Neural crest cell (in vitro differentiated cells): ENCODE results near the gene CHML. TPM values are rescaled to one million over a fixed set of nuclear protein-coding genes. Genes with fewer than 3 reads are reported as not detected.

Experiments used
- DNase-seq: peaks from one replicate; pipeline ENCODE4 v3.0.0; 2021; ENCODE audit warnings: low read depth, mixed read lengths, low spot score
- H3K27ac Mint-ChIP-seq: one replicate; pipeline ENCODE4 v1.8.0; 2021; ENCODE audit warnings: mild to moderate bottlenecking, mixed read lengths; ENCODE audit not compliant: unreplicated experiment
- H3K27me3 Mint-ChIP-seq: 2 replicates; pipeline ENCODE4 v1.8.0; 2021; ENCODE audit warnings: low read depth, mild to moderate bottlenecking, mixed read lengths
- H3K36me3 Mint-ChIP-seq: 2 replicates; pipeline ENCODE4 v1.8.0; 2021; ENCODE audit warnings: low read depth, mild to moderate bottlenecking, mixed read lengths
- H3K4me1 Mint-ChIP-seq: 2 replicates; pipeline ENCODE4 v1.8.0; 2021; ENCODE audit warnings: mixed read lengths
- H3K4me3 Mint-ChIP-seq: one replicate; pipeline ENCODE4 v1.8.0; 2021; ENCODE audit warnings: mild to moderate bottlenecking, mixed read lengths
- H3K9me3 Mint-ChIP-seq: 2 replicates; pipeline ENCODE4 v1.8.0; 2021; ENCODE audit warnings: mixed read lengths
- total RNA-seq: library from RNA; stranded (reverse); gene quantifications from 2 replicates; pipeline ENCODE4 v1.2.1, GENCODE V29; 2021
- TF ChIP-seq, protein P1 (sequence below): fragments of 200-600 bp; sonication (generic); conservative IDR thresholded peaks from 2 replicates; pipeline ENCODE4 v1.5.0; 2021; ENCODE audit warnings: antibody characterized with exemption, mild to moderate bottlenecking

The CHML gene
- total RNA-seq, 1 donor from 2014 or later, result 22.5 TPM

DNA sequence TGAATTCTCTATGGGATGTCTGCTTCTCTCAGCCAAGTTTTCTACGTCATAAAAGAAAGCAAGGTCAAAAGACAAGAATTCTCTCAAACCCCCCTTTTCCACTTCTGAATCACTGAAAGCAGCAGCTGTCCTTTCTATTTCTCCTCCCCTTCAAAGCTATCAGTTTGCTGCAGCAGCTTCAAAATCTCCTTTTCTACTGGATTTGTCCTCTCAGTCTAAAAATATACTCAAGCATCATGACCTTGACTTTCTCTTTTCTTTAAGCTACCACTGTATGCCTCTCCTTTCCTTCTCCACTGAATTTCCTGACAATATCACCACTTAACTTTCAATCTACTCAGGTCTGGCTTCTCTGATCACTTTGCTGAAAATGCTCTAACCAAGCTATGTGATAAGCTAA is 13.8 kb upstream of the CHML start:
- peaks cover 2% of the 10 kb centered on the region for H3K9me3 Mint-ChIP-seq
- H3K27me3 Mint-ChIP-seq, result no peaks in the 10 kb centered on the region
- no peaks in the 10 kb centered on the region for H3K4me1 Mint-ChIP-seq
- TF ChIP-seq, protein P1, sequence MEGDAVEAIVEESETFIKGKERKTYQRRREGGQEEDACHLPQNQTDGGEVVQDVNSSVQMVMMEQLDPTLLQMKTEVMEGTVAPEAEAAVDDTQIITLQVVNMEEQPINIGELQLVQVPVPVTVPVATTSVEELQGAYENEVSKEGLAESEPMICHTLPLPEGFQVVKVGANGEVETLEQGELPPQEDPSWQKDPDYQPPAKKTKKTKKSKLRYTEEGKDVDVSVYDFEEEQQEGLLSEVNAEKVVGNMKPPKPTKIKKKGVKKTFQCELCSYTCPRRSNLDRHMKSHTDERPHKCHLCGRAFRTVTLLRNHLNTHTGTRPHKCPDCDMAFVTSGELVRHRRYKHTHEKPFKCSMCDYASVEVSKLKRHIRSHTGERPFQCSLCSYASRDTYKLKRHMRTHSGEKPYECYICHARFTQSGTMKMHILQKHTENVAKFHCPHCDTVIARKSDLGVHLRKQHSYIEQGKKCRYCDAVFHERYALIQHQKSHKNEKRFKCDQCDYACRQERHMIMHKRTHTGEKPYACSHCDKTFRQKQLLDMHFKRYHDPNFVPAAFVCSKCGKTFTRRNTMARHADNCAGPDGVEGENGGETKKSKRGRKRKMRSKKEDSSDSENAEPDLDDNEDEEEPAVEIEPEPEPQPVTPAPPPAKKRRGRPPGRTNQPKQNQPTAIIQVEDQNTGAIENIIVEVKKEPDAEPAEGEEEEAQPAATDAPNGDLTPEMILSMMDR, result no peak
- DNase-seq, result no peak
- H3K27ac Mint-ChIP-seq, result no peak overlapping the region
- no peak overlapping the region for H3K4me3 Mint-ChIP-seq
- H3K36me3 Mint-ChIP-seq, result no peaks in the 10 kb centered on the region

GRCh38 chr1:241652012-241652411 is 11.8 kb upstream of the CHML start, which contains the start of gene WDR64:
Gene WDR64 (plus strand): TSS chr1:241652281. CDS start chr1:241652485, 204 bp downstream.
- H3K36me3 Mint-ChIP-seq, result no peaks in the 10 kb centered on the region
- TF ChIP-seq, protein P1, result no peak
- no peak for DNase-seq
- peaks cover 2% of the 10 kb centered on the region for H3K9me3 Mint-ChIP-seq
- no peaks in the 10 kb centered on the region for H3K4me1 Mint-ChIP-seq
- H3K27ac Mint-ChIP-seq, result no peak within 1 kb of the TSS
- H3K4me3 Mint-ChIP-seq, result no peak within 1 kb of the TSS
- no peaks in the 10 kb centered on the region for H3K27me3 Mint-ChIP-seq

- peaks cover 2% of the 10 kb centered on the region for H3K9me3 Mint-ChIP-seq
- no peaks in the 10 kb centered on the region for H3K36me3 Mint-ChIP-seq
- DNase-seq, result no peak
- no peaks in the 10 kb centered on the region for H3K27me3 Mint-ChIP-seq
- TF ChIP-seq, protein P1, result no peak
- H3K27ac Mint-ChIP-seq, result no peak overlapping the region
- H3K4me1 Mint-ChIP-seq, result no peaks in the 10 kb centered on the region
- no peak overlapping the region for H3K4me3 Mint-ChIP-seq
Measured at GRCh38 chr1:241648159-241648558, 8.0 kb upstream of the CHML start.

DNA sequence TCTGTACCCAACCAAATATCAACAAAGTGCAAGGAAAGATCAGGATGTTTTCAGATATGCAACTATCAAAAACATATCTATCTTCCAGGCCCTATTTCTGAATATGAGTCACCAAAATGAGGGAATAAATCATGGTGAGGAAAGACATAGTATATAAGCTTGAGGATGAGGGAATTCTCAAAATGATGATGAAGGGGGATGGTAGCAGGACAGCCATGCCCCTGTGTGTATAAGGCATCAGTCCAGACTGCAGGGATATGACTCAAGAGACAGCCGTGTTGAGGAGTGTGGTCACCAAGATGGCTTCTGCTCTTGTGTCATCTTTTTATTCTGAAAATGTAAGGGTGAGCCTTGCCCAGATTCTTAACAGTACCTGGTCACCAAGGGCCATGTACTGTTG is 7.5 kb upstream of the CHML start:
- no peaks in the 10 kb centered on the region for H3K27me3 Mint-ChIP-seq
- no peaks in the 10 kb centered on the region for H3K36me3 Mint-ChIP-seq
- H3K9me3 Mint-ChIP-seq, result no peaks in the 10 kb centered on the region
- no peak for DNase-seq
- TF ChIP-seq, protein P1, result no peak
- H3K27ac Mint-ChIP-seq, result no peak overlapping the region
- H3K4me1 Mint-ChIP-seq, result no peaks in the 10 kb centered on the region
- H3K4me3 Mint-ChIP-seq, result no peak overlapping the region

- Mint-ChIP-seq H3K9me3 (peaks cover 4% of the 10 kb centered on the region), H3K27ac (no peak overlapping the region), H3K36me3 (peaks cover 4% of the 10 kb centered on the region), H3K27me3 (no peaks in the 10 kb centered on the region), H3K4me3 (no peak overlapping the region), H3K4me1 (no peaks in the 10 kb centered on the region)
- TF ChIP-seq, protein P1, result no peak
- no peak for DNase-seq
Measured at GRCh38 chr1:241646201-241646600, 6.0 kb upstream of the CHML start.

- Mint-ChIP-seq H3K27me3 (no peaks in the 10 kb centered on the region), H3K4me1 (peaks cover 6% of the 10 kb centered on the region), H3K9me3 (peaks cover 4% of the 10 kb centered on the region), H3K36me3 (peaks cover 6% of the 10 kb centered on the region), H3K4me3 (peak overlapping the region; percentile 44), H3K27ac (no peak overlapping the region)
- DNase-seq, result no peak
- TF ChIP-seq, protein P1, result no peak
Measured at GRCh38 chr1:241645199-241645598, 5.0 kb upstream of the CHML start.
